Thoracic aorta (tissue), 2 donors: ENCODE results near the gene YIPF1. TPM values are rescaled to one million over a fixed set of nuclear protein-coding genes. Genes with fewer than 3 reads are reported as not detected.

Experiments
- ATAC-seq: fragments of 150-250 bp; one replicate; pipeline ENCODE4 v1.8.0; 2017; ENCODE audit warnings: low read depth; ENCODE audit not compliant: insufficient number of reproducible peaks, low FRiP score
- DNase-seq: peaks from one replicate; pipeline ENCODE4 v3.0.0-alpha.2; 2020; ENCODE audit warnings: low spot score
- H3K27ac ChIP-seq, 2 donors: fragments of 200-600 bp; sonication (generic); 1 replicate in 1 of 2; 2 replicates in 1 of 2; pipeline ENCODE4 v1.5.1; 2016; ENCODE audit warnings: mild to moderate bottlenecking in 2 of 2, moderate library complexity in 2 of 2
- H3K27me3 ChIP-seq: fragments of 200-600 bp; sonication (generic); replicated peaks from 2 replicates; pipeline ENCODE4 v1.6.0; 2016; ENCODE audit warnings: mild to moderate bottlenecking; ENCODE audit not compliant: insufficient read depth
- H3K36me3 ChIP-seq: fragments of 200-600 bp; sonication (generic); one replicate; pipeline ENCODE4 v1.5.1; 2016
- H3K4me1 ChIP-seq, 2 donors: fragments of 200-600 bp; sonication (generic); 1 replicate in 1 of 2; 2 replicates in 1 of 2; pipeline versions ENCODE4 v1.5.1 to v1.6.0; 2016; ENCODE audit warnings: low read depth in 2 of 2, mild to moderate bottlenecking in 1 of 2; ENCODE audit not compliant: control insufficient read depth in 1 of 2
- H3K4me3 ChIP-seq: fragments of 200-600 bp; sonication (generic); 2 replicates; pipeline ENCODE4 v1.5.1; 2016; ENCODE audit warnings: mild to moderate bottlenecking
- H3K9me3 ChIP-seq: fragments of 200-600 bp; sonication (generic); 2 replicates; pipeline ENCODE4 v1.5.1; 2016
- CTCF ChIP-seq: fragments of 200-600 bp; sonication (generic); IDR thresholded peaks from one replicate; pipeline ENCODE4 v1.5.1; 2019; ENCODE audit warnings: antibody characterized with exemption
- total RNA-seq, 2 donors: library from RNA; depleted of rRNA; stranded (reverse); fragments of >200 nt; gene quantifications; one replicate each; pipeline versions ENCODE4 v1.1.0 to v1.2.3, GENCODE V29; 2016

The YIPF1 gene
- total RNA-seq = 10 to 100 TPM; 18.8 to 20.7 TPM

- Histone ChIP-seq H3K36me3 (peaks cover 4% of the 10 kb centered on the region), H3K4me1 (peaks cover 7 to 22% of the 10 kb centered on the region in 2 donors), H3K4me3 (peak within 1 kb of the TSS; percentile 90), H3K9me3 (no peaks in the 10 kb centered on the region), H3K27ac (peak within 1 kb of the TSS; percentile 78 to 85), H3K27me3 (no peaks in the 10 kb centered on the region)
- ATAC-seq (peak; percentile 84), DNase-seq (peak; percentile 47)
- no peak for TF ChIP-seq CTCF
Measured at GRCh38 chr1:53889304-53890298, at the start of gene YIPF1. TSS of gene YIPF1 (minus strand) at chr1:53889797. CDS start at chr1:53888937, 860 bp downstream.

- H3K4me3 ChIP-seq = no peak overlapping the region
- no peak for TF ChIP-seq CTCF
- H3K4me1 ChIP-seq = peaks cover 0 to 22% of the 10 kb centered on the region in 2 donors
- ATAC-seq (no peak), DNase-seq (no peak)
- no peak overlapping the region for H3K27ac ChIP-seq
- no peaks in the 10 kb centered on the region for H3K27me3 ChIP-seq
- no peaks in the 10 kb centered on the region for H3K36me3 ChIP-seq
- H3K9me3 ChIP-seq = peaks cover 6% of the 10 kb centered on the region
Measured at GRCh38 chr1:53938136-53938830, 48.7 kb upstream of the YIPF1 start.

- H3K9me3 ChIP-seq = peaks cover 6% of the 10 kb centered on the region
- no peak for DNase-seq
- TF ChIP-seq CTCF = no peak
- H3K27ac ChIP-seq = no peak overlapping the region
- ATAC-seq = no peak
- no peak overlapping the region for H3K4me3 ChIP-seq
- H3K4me1 ChIP-seq = peaks cover 0 to 22% of the 10 kb centered on the region in 2 donors
- no peaks in the 10 kb centered on the region for H3K36me3 ChIP-seq
- no peaks in the 10 kb centered on the region for H3K27me3 ChIP-seq
Measured at GRCh38 chr1:53936430-53936829, 46.8 kb upstream of the YIPF1 start.

GRCh38 chr1:53934170-53934765 lies 44.7 kb upstream of the YIPF1 start:
- TF ChIP-seq CTCF = no peak
- H3K36me3 ChIP-seq = no peaks in the 10 kb centered on the region
- H3K4me1 ChIP-seq = peaks cover 0 to 15% of the 10 kb centered on the region in 2 donors
- no peak overlapping the region for H3K4me3 ChIP-seq
- peaks cover 6% of the 10 kb centered on the region for H3K9me3 ChIP-seq
- no peak for ATAC-seq
- DNase-seq = no peak
- no peaks in the 10 kb centered on the region for H3K27me3 ChIP-seq
- no peak overlapping the region for H3K27ac ChIP-seq

DNA sequence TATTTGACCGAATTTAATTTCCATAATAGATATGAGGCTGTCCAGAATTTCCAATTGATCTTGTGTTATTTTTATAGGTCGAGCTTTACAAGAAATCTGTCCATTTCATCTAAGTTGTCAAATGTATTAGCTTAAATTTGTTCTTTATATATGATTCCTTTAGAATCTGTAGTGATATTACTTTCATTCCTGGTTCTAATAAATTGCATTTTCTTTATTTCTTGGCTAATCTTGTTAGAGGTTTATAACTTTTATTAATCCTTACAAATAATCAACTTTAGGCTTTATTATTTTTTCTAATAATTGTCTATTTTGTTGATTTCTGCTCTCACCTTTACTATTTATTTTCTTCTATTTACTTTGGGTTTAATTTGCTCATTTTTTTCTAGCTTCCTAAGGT lies 41.9 kb upstream of the YIPF1 start:
- Histone ChIP-seq H3K27me3 (no peaks in the 10 kb centered on the region), H3K4me3 (no peak overlapping the region), H3K9me3 (peaks cover 6% of the 10 kb centered on the region), H3K4me1 (peaks cover 0 to under 1% of the 10 kb centered on the region in 2 donors), H3K36me3 (no peaks in the 10 kb centered on the region), H3K27ac (no peak overlapping the region)
- no peak for ATAC-seq
- TF ChIP-seq CTCF = no peak
- no peak for DNase-seq
